CD4-positive, alpha-beta T cell treated with Interleukin-17A for 4 hours (primary cell): ENCODE results near the gene UCN3.
"Not testable (repeated sequence)": the region's sequence is repeated elsewhere in the genome, so short reads cannot be mapped to it uniquely, and the experiment has no call there.

Source experiments
- DNase-seq: peaks from one replicate; pipeline ENCODE4 v3.0.0-alpha.2; 2020; ENCODE audit warnings: mixed read lengths

UCN3 gene

DNA sequence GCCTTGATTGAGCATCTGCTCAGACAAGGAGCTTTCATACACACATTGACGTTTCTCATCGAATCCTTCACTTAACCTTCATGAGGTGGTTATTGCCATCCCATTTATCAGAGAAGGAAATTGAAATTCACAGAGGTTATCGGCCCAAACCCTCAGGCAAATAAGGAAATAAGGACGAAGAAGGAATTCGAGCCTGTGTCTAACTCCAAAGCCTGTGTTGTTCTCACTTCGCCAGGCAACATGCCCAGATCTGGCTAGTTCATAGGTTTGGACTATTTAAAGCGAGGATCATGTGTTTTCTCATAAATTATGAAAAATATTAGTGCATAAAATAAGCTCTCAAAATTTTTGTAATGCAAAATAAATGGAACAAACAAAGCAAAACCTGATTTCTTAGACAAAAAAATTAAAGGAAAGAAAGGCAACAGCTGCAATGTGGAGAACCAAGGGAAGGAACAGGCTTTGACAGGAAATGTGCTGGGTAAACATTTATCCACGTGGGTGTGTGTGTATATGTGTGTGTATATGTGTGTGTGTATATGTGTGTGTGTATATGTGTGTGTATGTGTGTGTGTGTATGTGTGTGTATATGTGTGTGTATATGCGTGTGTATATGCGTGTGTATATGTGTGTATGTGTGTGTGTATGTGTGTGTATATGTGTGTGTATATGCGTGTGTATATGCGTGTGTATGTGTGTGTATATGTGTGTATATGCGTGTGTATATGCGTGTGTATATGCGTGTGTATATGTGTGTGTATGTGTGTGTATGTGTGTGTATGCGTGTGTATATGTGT, 4.8 kb downstream of the UCN3 start:
- no peak for DNase-seq

GRCh38 chr10:5370493-5371352, 6.0 kb downstream of the UCN3 start:
- DNase-seq, result no peak

GRCh38 chr10:5373307-5373706, 8.5 kb downstream of the UCN3 start:
- DNase-seq, result no peak

DNA sequence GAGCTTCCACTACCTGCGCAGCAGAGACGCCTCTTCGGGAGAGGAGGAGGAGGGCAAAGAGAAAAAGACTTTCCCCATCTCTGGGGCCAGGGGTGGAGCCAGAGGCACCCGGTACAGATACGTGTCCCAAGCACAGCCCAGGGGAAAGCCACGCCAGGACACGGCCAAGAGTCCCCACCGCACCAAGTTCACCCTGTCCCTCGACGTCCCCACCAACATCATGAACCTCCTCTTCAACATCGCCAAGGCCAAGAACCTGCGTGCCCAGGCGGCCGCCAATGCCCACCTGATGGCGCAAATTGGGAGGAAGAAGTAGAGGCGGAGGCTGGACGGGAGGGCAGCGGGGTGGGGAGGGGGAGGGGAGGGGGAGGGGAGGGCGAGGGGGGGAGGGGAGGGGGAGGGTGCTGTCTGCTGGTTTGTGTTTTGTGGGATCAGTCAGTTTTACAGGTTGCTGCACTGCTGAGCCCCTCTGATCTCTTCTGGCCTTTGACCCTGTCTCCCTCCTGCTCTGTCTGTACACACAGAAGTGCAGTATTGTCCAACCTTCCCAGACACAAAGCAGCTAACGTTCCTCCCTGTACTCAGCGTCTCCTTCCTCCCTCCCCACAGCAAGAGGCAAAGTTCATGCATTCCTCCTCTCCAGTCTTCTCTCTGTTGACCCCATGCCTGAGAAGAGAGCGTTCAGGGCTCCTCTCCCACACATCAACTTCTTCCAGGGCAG, 9.3 kb downstream of the UCN3 start:
- no peak for DNase-seq

DNA sequence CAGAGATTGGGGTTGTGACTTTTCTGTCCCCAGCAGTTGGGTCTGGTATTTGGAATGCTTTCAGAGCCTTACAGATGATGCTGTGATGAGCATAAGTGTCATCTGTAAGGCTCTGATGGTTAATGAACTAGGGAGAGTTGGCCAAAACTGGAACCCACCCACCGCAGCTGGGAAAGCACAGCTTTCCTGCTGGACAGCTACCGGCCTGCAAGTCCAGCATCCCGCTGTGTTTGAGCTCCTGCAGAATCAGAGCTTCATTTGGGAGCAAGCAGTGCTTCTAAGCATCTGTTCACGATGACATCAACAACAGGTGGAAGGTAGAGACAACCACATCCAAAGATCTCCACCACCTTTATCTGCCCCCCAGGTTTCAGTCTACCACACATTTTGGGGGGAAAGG, 11.7 kb downstream of the UCN3 start:
- no peak for DNase-seq

DNA sequence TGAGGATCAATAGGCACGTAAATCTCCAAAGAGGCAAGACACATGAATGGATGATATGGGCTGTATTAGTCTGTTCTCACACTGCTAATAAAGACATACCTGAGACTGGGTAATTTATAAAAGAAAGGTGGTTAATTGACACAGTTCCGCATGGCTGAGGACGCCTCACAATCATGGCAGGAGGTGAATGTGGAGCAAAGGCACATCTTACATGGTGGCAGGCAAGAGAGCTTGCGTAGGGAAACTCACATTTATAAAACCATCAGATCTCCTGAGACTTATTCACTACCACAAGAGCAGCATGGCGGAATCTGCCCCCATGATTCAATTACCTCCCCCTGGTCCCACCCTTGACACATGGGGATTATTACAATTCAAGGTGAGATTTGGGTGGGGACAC, 14.4 kb downstream of the UCN3 start:
- not testable (repeated sequence) for DNase-seq

DNA sequence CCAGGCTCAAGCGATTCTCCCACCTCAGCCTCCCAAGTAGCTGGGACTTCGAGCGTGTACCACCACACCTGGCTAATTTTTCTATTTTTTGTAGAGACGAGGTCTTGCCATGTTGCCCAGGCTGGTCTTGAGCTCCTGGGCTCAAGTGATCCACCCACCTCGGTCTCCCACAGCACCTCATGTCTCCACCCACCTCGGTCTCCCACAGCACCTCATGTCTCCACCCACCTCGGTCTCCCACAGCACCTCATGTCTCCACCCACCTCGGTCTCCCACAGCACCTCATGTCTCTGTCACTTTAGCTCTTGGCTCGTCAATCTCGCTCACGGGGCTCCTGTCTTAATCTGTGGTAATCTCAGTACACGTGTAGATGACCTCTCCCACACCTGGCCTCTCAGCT, 15.6 kb downstream of the UCN3 start:
- DNase-seq, result not testable (repeated sequence)

GRCh38 chr10:5381187-5381586, 16.4 kb downstream of the UCN3 start:
- DNase-seq, result no peak

DNA sequence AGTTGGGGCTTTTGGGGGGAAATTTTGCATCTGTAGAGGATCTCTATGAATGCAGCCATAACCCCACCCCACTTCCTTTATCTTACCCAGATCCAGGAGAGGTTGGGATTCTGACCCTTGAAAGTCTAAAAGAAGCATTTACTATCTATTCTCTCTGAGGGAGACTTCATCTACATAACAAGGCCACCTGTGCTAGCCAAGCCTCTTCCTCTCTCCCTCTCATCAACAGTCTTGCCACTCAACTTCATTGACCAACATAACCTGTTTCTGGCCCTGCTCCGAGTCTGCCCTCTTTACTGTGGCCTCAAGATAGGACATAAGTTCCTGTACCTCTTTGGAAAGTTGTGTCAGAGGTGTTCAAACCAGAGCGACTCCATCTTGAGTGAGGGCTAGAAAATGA, 20.5 kb downstream of the UCN3 start:
- no peak for DNase-seq

- no peak for DNase-seq
Observed at GRCh38 chr10:5387169-5387568, 22.4 kb downstream of the UCN3 start.

DNA sequence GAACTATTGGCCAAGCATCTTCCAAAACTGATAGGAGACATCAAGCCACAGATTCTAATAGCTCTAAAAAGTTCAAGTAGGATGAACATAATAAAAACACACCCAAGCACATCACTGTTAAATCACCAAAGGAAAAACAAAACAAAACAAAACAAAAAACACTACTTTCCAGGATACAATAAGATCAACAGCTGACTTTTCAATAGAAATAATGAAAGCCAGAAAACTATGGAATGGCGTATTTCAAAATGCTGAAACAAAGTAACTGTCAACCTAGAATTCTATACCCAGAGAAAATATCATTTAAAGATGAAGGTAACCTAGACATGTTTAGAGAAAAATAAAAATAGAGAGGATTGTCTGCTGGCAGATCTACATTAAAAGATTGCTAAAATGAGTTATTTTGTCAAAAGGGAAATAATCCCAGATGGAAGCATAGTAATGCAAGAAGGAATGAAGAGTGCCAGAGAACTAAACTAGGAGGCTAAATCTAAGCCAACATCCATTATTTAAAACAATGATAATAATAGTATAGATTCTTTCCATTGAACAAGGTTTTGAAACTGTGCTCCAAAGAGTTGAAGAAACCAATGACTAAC, 25.9 kb downstream of the UCN3 start:
- DNase-seq, result no peak

DNA sequence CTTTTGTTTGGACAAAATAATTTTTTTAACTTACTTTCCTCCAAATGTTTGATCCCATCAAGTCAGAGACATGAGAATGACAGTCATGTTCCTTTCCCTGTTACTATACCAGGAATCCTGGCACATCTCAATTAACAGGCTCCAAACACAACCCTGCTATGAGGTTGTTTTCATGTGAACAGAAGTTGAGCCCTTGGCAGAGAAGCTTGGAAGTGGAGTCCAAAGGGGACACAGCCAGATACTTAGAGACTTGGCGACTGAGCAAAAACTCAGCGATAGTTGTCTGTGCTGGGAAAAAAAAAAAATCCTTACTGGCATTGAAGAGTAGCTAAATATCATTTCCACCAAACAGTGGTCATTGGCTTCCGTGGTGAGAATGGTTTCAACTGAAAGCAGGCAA, 27.0 kb downstream of the UCN3 start:
- no peak for DNase-seq

DNA sequence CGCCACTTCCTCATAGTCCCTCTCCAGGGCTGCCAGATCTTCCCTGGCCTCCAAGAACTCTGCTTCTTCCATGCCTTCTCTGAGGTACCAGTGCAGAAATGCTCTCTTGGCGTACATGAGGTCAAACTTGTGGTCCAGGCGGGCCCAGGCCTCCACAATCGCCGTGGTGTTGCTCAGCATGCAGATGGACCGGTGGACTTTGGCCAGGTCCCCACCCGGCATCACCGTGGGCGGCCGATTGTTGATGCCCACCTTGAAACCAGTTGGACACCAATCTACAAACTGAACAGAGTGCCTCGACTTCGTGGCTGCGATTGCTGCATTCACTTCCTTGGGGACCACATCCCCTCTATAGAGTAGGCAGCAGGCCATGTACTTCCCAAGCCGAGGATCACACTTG, 28.8 kb downstream of the UCN3 start:
- no peak for DNase-seq

DNA sequence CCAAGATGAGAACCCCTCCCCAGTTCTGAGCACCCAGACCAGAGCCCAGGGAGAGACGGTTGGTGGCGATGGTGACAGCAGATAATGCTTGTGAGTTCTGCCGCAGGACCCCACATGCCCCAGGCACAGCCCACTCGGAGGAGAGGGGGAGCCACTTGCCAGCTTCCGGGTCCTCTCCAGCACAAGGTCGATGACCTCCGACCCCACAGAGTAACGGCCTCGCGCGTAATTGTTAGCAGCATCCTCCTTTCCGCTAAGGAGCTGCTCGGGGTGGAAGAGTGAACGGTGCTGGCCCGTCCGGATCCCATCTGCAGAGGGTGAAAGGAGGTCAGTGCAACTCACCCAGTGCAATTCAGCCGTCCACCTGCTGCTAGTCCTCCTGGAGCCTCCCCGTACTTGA, 30.4 kb downstream of the UCN3 start:
- DNase-seq, result no peak

GRCh38 chr10:5396556-5397300, 32.0 kb downstream of the UCN3 start:
- DNase-seq, result no peak

DNA sequence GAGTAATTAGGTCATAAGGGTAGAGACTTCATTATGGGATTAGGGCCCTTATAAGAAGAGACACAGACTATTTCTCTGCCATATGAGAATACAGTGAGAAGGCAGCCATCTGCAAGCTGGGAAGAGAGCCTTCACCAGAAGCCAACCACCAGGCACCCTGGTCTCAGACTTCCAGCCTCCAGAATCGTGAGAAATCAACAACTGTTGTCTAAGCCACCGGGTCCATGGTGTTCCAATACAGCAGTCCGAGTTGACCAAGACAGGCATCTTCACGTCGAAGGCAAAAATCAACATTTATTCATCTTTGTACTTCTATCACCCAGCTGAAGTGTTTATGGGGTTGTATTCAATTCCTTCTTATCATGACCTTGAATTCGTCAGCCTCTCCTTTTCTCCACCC, 34.6 kb downstream of the UCN3 start:
- DNase-seq, result no peak

DNA sequence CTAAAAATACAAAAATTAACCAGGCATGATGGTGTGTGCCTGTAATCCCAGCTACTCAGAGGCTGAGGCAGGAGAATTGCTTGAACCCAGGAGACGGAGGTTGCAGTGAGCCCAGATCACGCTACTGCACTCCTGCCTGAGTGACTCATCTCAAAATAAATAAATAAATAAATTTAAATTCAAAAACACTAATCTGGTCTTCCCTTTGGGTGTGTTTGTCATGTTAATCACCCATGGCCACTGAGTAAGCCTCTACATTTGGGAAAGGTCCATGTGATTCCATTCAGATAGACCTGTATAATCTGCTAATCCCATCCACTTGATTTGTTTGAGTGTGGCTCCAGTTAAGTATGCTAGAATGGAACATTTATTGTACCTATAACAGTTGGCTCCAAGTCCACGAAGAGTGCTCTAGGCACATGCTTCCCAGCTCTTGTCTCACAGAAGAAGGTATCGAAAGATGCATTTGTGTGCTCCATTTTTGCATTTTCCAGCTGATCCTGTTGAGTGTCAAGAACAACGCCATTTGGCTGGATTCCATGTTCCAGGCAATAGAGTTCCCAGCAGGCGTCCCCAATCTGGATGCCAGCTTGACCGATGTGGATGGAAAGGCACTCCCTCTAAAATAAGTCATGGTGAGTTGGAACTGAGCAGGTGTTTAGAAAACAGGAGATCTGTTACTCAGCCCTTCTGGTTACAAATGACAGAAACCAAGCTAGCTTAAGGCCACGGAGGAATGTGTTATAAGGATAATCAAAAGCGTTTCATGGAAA, 35.9 kb downstream of the UCN3 start:
- DNase-seq, result no peak

DNA sequence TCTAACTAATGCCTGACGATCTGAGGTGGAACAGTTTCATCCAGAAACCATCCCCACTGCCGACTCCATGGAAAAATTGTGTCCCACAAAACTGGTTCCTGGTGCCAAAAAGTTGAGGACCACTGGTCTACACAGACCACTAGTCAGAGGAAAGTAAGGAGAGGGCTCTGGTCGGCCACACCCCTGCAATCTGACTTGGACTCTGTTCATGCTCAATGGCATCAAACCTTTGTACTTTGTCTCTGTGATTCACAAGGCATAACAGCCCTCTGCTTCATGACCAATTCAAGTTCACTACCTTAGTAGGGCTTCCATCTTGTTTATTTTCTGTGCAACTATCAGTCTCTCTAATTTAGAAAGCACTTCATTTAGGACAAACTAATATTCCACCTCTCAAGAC, 38.0 kb downstream of the UCN3 start:
- DNase-seq, result no peak

DNA sequence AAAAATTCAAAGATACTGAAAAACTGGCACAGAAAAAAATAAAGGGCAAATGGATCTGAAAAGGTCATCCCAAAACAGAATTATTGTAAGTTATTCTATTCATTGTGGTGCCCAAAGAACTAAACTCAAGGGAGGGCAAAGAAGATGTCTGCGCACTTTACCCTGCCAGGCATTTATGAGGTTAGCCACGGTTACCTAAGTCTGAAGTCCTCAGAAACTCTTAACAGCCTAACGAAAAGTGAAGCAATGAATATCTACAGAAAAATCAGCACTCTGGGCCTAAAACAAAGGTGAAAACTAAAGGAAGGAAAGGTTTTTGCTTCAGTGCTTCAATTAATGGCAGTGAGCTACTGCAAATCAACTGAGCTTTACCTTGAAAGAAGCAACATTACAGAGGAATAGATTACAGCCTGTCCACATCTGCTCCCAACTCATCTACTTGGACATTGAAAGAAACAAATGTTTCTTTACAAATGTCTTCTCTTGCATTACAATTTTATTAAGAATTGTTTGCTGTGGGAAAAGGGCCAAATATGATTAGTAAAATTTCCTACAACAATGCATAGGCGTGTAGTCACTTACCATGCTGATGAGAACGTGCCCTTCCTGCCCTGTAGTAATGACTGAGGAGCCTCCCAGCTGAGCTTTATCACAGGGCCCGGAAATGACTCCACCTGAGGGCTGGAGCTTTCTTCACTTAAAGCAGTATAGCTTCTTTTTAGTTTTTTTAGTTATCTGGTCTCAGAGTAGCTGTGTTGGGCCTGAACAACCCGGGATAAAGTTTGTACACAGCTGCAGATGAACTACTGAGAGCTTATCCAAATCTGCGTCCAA, 39.7 kb downstream of the UCN3 start, which contains the start of gene TUBAL3:
Gene TUBAL3, minus strand, starts transcription at position 621 of the 834 bp plus-strand sequence. Its CDS starts 36 bp downstream, at position 585.
- no peak for DNase-seq

DNA sequence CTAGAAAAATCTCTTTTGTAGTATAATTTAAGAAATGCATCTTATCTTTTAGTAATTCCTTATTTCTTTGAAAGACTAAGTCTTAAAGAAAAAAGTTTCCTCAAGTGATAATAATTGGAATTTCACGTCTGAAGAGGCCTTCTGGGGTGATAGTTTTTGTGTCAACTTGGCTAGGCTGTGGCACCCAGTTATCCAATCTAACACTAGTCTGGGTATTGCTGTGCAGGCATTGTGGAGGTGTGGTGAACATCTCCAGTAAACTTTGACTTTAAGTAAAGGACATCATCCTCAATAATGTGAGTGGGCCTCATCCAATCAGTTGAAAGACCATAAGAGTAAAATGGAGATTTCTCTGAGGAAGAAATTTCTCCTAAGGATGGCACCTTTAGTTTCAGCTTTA, 42.2 kb downstream of the UCN3 start:
- no peak for DNase-seq
